Activated CD8-positive, alpha-beta T cell treated with anti-CD3 and anti-CD28 coated beads for 36 hours (primary cell): ENCODE results near the gene TFEB. TPM values are rescaled to one million over a fixed set of nuclear protein-coding genes. Genes with fewer than 3 reads are reported as not detected.

Source experiments
- ATAC-seq: fragments of 200-7000 bp; cut with Tn5 transposase; one replicate; pipeline ENCODE4 v1.10.0; 2021; ENCODE audit warnings: mild to moderate bottlenecking, moderate library complexity
- CTCF ChIA-PET: fragments of 350-600 bp; sonication (Branson Sonifier 250); formaldehyde crosslinking; loops from one replicate; lab custom pipeline; 2021; ENCODE audit warnings: antibody characterized with exemption; lab: Charles Lee
- POLR2A ChIA-PET: fragments of 350-600 bp; sonication (Branson Sonifier 250); formaldehyde crosslinking; loops from one replicate; lab custom pipeline; 2021; ENCODE audit warnings: antibody characterized with exemption; lab: Charles Lee
- DNase-seq: peaks from one replicate; pipeline ENCODE4 v3.0.0-alpha.2; 2020
- H3K27ac Mint-ChIP-seq: one replicate; pipeline ENCODE4 v1.8.0; 2021; ENCODE audit warnings: mild to moderate bottlenecking, mixed read lengths
- H3K27me3 Mint-ChIP-seq: one replicate; pipeline ENCODE4 v1.8.0; 2021; ENCODE audit warnings: mixed read lengths
- H3K36me3 Mint-ChIP-seq: one replicate; pipeline ENCODE4 v1.8.0; 2021; ENCODE audit warnings: low read depth, mixed read lengths
- H3K4me1 Mint-ChIP-seq: one replicate; pipeline ENCODE4 v1.8.0; 2021; ENCODE audit warnings: low read depth, mixed read lengths
- H3K4me3 Mint-ChIP-seq: one replicate; pipeline ENCODE4 v1.8.0; 2021; ENCODE audit warnings: mild to moderate bottlenecking, moderate library complexity, mixed read lengths
- H3K9me3 Mint-ChIP-seq: one replicate; pipeline ENCODE4 v1.8.0; 2021; ENCODE audit warnings: mixed read lengths
- CTCF ChIP-seq: fragments of 200-600 bp; IDR thresholded peaks from one replicate; pipeline ENCODE4 v1.8.0; 2022; ENCODE audit warnings: antibody characterized with exemption, mild to moderate bottlenecking
- intact Hi-C: fragments of 100-400 bp; cut with micrococcal nuclease; formaldehyde crosslinking; loops from one replicate; pipeline ENCODE4 v1.10.0; 2022
- total RNA-seq, 2 experiments: library from RNA; stranded (reverse); gene quantifications; one replicate each; pipeline ENCODE4 v1.2.3, GENCODE V29; 2021

TFEB gene
- total RNA-seq, 2 experiments from 2014 or later: 14.6 to 15.9 TPM

- ChIA-PET POLR2A (no interaction called here), CTCF (interaction anchor here (0.8 to 1.5 kb wide), 3 partner anchors 35 to 41 kb away, joined by 4 read pairs; no protein-coding TSS in a partner anchor)
- Mint-ChIP-seq H3K27ac (no peak overlapping the region), H3K36me3 (no peaks in the 10 kb centered on the region), H3K4me3 (no peak overlapping the region), H3K4me1 (no peaks in the 10 kb centered on the region), H3K27me3 (peaks cover 1% of the 10 kb centered on the region), H3K9me3 (no peaks in the 10 kb centered on the region)
- no peak for TF ChIP-seq CTCF
- DNase-seq (no peak), ATAC-seq (no peak)
- intact Hi-C loops: no loop called here
These were observed 88.3 kb downstream of the TFEB start for GRCh38 chr6:41647061-41647511.

GRCh38 chr6:41646026-41646795, 89.2 kb downstream of the TFEB start:
- POLR2A ChIA-PET: no interaction called here
- ATAC-seq (no peak), DNase-seq (no peak)
- no peak for TF ChIP-seq CTCF
- Mint-ChIP-seq H3K4me3 (no peak overlapping the region), H3K9me3 (no peaks in the 10 kb centered on the region), H3K4me1 (no peaks in the 10 kb centered on the region), H3K36me3 (no peaks in the 10 kb centered on the region), H3K27ac (no peak overlapping the region), H3K27me3 (peaks cover 4% of the 10 kb centered on the region)
- CTCF ChIA-PET: no interaction called here
- intact Hi-C loops: no loop called here

- Mint-ChIP-seq H3K4me1 (no peaks in the 10 kb centered on the region), H3K27me3 (peaks cover 7% of the 10 kb centered on the region), H3K36me3 (no peaks in the 10 kb centered on the region), H3K27ac (no peak overlapping the region), H3K9me3 (no peaks in the 10 kb centered on the region), H3K4me3 (no peak overlapping the region)
- TF ChIP-seq CTCF: no peak
- no peak for DNase-seq
- ATAC-seq: no peak
- ChIA-PET POLR2A (no interaction called here), CTCF (no interaction called here)
- intact Hi-C loops: no loop called here
These were observed 90.3 kb downstream of the TFEB start for GRCh38 chr6:41645007-41645618.

GRCh38 chr6:41644297-41644879, 91.0 kb downstream of the TFEB start:
- ChIA-PET POLR2A (interaction anchor here (0.6 kb wide), 1 partner anchor 21 kb away, joined by 3 read pairs; no protein-coding TSS in a partner anchor), CTCF (no interaction called here)
- H3K4me3 Mint-ChIP-seq: no peak overlapping the region
- no peaks in the 10 kb centered on the region for H3K4me1 Mint-ChIP-seq
- intact Hi-C loops: no loop called here
- peaks cover 13% of the 10 kb centered on the region for H3K27me3 Mint-ChIP-seq
- H3K9me3 Mint-ChIP-seq: no peaks in the 10 kb centered on the region
- H3K36me3 Mint-ChIP-seq: no peaks in the 10 kb centered on the region
- H3K27ac Mint-ChIP-seq: no peak overlapping the region
- TF ChIP-seq CTCF: no peak
- ATAC-seq (no peak), DNase-seq (no peak)

GRCh38 chr6:41643899-41644269, 91.5 kb downstream of the TFEB start:
- H3K4me1 Mint-ChIP-seq: no peaks in the 10 kb centered on the region
- H3K36me3 Mint-ChIP-seq: no peaks in the 10 kb centered on the region
- no peaks in the 10 kb centered on the region for H3K9me3 Mint-ChIP-seq
- intact Hi-C loops: no loop called here
- DNase-seq (no peak), ATAC-seq (no peak)
- CTCF ChIA-PET: no interaction called here
- POLR2A ChIA-PET: interaction anchor here (0.6 kb wide), 1 partner anchor 21 kb away, joined by 3 read pairs; no protein-coding TSS in a partner anchor
- no peak overlapping the region for H3K4me3 Mint-ChIP-seq
- H3K27ac Mint-ChIP-seq: no peak overlapping the region
- no peak for TF ChIP-seq CTCF
- H3K27me3 Mint-ChIP-seq: peaks cover 18% of the 10 kb centered on the region
